H9 (cell line): ENCODE measurements around the gene PIK3R4. TPM values are rescaled to one million over a fixed set of nuclear protein-coding genes. Genes with fewer than 3 reads are reported as not detected.

Source experiments
- DNase-seq: peaks from one replicate; pipeline ENCODE4 v3.0.0-alpha.2; 2017
- H2AFZ ChIP-seq: one replicate; pipeline ENCODE4 v1.6.1; 2013; ENCODE audit warnings: mild to moderate bottlenecking, low read length, control low read depth, moderate library complexity
- H2AK5ac ChIP-seq: 2 replicates; pipeline ENCODE4 v1.6.1; 2013; ENCODE audit warnings: low read length, control low read depth, mixed read lengths; ENCODE audit not compliant: insufficient read length
- H2BK120ac ChIP-seq: one replicate; pipeline ENCODE4 v1.6.1; 2013; ENCODE audit warnings: low read depth, mild to moderate bottlenecking, low read length, control low read depth, inconsistent platforms; ENCODE audit not compliant: poor library complexity, severe bottlenecking
- H2BK12ac ChIP-seq: 2 replicates; pipeline ENCODE4 v1.6.1; 2013; ENCODE audit warnings: low read length, control low read depth, mixed read lengths, low read depth; ENCODE audit not compliant: insufficient read length
- H2BK15ac ChIP-seq: 2 replicates; pipeline ENCODE4 v1.6.1; 2013; ENCODE audit warnings: low read depth, low read length, control low read depth
- H2BK20ac ChIP-seq: one replicate; pipeline ENCODE4 v1.6.1; 2013; ENCODE audit warnings: low read depth, mild to moderate bottlenecking, low read length, control low read depth, inconsistent platforms; ENCODE audit not compliant: poor library complexity, severe bottlenecking
- H2BK5ac ChIP-seq: 2 replicates; pipeline ENCODE4 v1.6.1; 2013; ENCODE audit warnings: low read length, control low read depth, mixed read lengths; ENCODE audit not compliant: insufficient read length
- H3K14ac ChIP-seq: 2 replicates; pipeline ENCODE4 v1.6.1; 2013; ENCODE audit warnings: low read length, control low read depth; ENCODE audit not compliant: insufficient read depth
- H3K18ac ChIP-seq: 2 replicates; pipeline ENCODE4 v1.6.1; 2013; ENCODE audit warnings: low read depth, mild to moderate bottlenecking, mixed read lengths, low read length, control low read depth; ENCODE audit not compliant: insufficient read length
- H3K23ac ChIP-seq: 2 replicates; pipeline ENCODE4 v1.6.1; 2013; ENCODE audit warnings: low read length, control low read depth, mixed read lengths, low read depth; ENCODE audit not compliant: insufficient read length
- H3K23me2 ChIP-seq: 2 replicates; pipeline ENCODE4 v1.6.1; 2013; ENCODE audit warnings: low read depth, mild to moderate bottlenecking, mixed read lengths, low read length, control low read depth; ENCODE audit not compliant: insufficient read length, poor library complexity, severe bottlenecking
- H3K27ac ChIP-seq: 2 replicates; pipeline ENCODE4 v1.5.1; 2013; ENCODE audit warnings: low read length, control low read depth, mixed read lengths, low read depth; ENCODE audit not compliant: insufficient read length
- H3K27me3 ChIP-seq: 2 replicates; pipeline ENCODE4 v1.6.1; 2013; ENCODE audit warnings: low read length, control low read depth, inconsistent platforms; ENCODE audit not compliant: insufficient read depth
- H3K4ac ChIP-seq: 2 replicates; pipeline ENCODE4 v1.6.1; 2013; ENCODE audit warnings: low read depth, mild to moderate bottlenecking, control low read depth, inconsistent platforms, low read length, moderate library complexity
- H3K4me1 ChIP-seq: 2 replicates; pipeline ENCODE4 v1.6.1; 2013; ENCODE audit warnings: low read length, control low read depth, inconsistent platforms; ENCODE audit not compliant: insufficient read depth
- H3K4me2 ChIP-seq: 2 replicates; pipeline ENCODE4 v1.6.1; 2013; ENCODE audit warnings: low read length, control low read depth, mixed read lengths; ENCODE audit not compliant: insufficient read length, insufficient read depth
- H3K56ac ChIP-seq: 2 replicates; pipeline ENCODE4 v1.6.1; 2013; ENCODE audit warnings: low read depth, mild to moderate bottlenecking, mixed read lengths, low read length, control low read depth; ENCODE audit not compliant: insufficient read length
- H3K79me1 ChIP-seq: 2 replicates; pipeline ENCODE4 v1.6.1; 2013; ENCODE audit warnings: low read depth, mild to moderate bottlenecking, moderate library complexity, low read length, control low read depth, inconsistent platforms; ENCODE audit not compliant: insufficient read depth, poor library complexity, severe bottlenecking
- H3K79me2 ChIP-seq: 2 replicates; pipeline ENCODE4 v1.6.1; 2013; ENCODE audit warnings: low read length, control low read depth, inconsistent platforms; ENCODE audit not compliant: insufficient read depth
- H3K9ac ChIP-seq: 2 replicates; pipeline ENCODE4 v1.6.1; 2013; ENCODE audit warnings: low read length, control low read depth, mixed read lengths; ENCODE audit not compliant: insufficient read length; ENCODE audit errors: extremely low read depth
- H3K9me3 ChIP-seq: one replicate; pipeline ENCODE4 v1.6.1; 2013; ENCODE audit warnings: low read depth, low read length, inconsistent platforms; ENCODE audit not compliant: control insufficient read depth
- H3T11ph ChIP-seq: one replicate; pipeline ENCODE4 v1.6.1; 2013; ENCODE audit warnings: mild to moderate bottlenecking, low read length, control low read depth, inconsistent platforms
- H4K20me1 ChIP-seq: one replicate; pipeline ENCODE4 v1.6.1; 2013; ENCODE audit not compliant: control insufficient read depth, insufficient read length, insufficient read depth
- H4K5ac ChIP-seq: 2 replicates; pipeline ENCODE4 v1.6.1; 2013; ENCODE audit warnings: low read depth, mild to moderate bottlenecking, mixed read lengths, low read length, control low read depth; ENCODE audit not compliant: insufficient read length
- H4K8ac ChIP-seq: replicated peaks from 2 replicates; pipeline ENCODE4 v1.6.1; 2013; ENCODE audit warnings: low read length, control low read depth, mixed read lengths, low read depth; ENCODE audit not compliant: insufficient read length
- H4K91ac ChIP-seq: 2 replicates; pipeline ENCODE4 v1.6.1; 2013; ENCODE audit warnings: low read depth, mild to moderate bottlenecking, moderate library complexity, mixed read lengths, low read length, control low read depth; ENCODE audit not compliant: insufficient read length
- H3K27ac Mint-ChIP-seq, 3 experiments: 2 replicates in 2 of 3; 3 replicates in 1 of 3; pipeline ENCODE4 v1.8.0; 2020 to 2021; ENCODE audit warnings: mixed read lengths in 3 of 3, mild to moderate bottlenecking in 1 of 3, moderate library complexity in 1 of 3
- H3K27me3 Mint-ChIP-seq: 2 replicates; pipeline ENCODE4 v1.8.0; 2021; ENCODE audit warnings: low read depth, mild to moderate bottlenecking, moderate library complexity, mixed read lengths
- H3K36me3 Mint-ChIP-seq, 3 experiments: 2 replicates in 2 of 3; 3 replicates in 1 of 3; pipeline ENCODE4 v1.8.0; 2020 to 2021; ENCODE audit warnings: low read depth in 3 of 3, mixed read lengths in 3 of 3; ENCODE audit not compliant: insufficient read depth in 1 of 3
- H3K4me1 Mint-ChIP-seq, 2 experiments: 2 replicates each; pipeline ENCODE4 v1.8.0; 2020; ENCODE audit warnings: mixed read lengths in 2 of 2
- H3K4me3 Mint-ChIP-seq, 2 experiments: 2 replicates in 1 of 2; 3 replicates in 1 of 2; pipeline ENCODE4 v1.8.0; 2020 to 2021; ENCODE audit warnings: mild to moderate bottlenecking in 2 of 2, mixed read lengths in 2 of 2, moderate library complexity in 1 of 2
- H3K9me3 Mint-ChIP-seq, 2 experiments: 2 replicates in 1 of 2; 3 replicates in 1 of 2; pipeline ENCODE4 v1.8.0; 2020; ENCODE audit warnings: mild to moderate bottlenecking in 2 of 2, mixed read lengths in 2 of 2, moderate library complexity in 1 of 2
- CTCF ChIP-seq: fragments of 200-600 bp; sonication (generic); conservative IDR thresholded peaks from 3 replicates; pipeline ENCODE4 v1.8.0; 2021; ENCODE audit warnings: antibody characterized with exemption, mild to moderate bottlenecking
- WGBS: extraction: QIAGEN DNeasy Blood & Tissue Kit; methylation state at CpG from one replicate; pipeline ENCODE4 v1.1.7; 2013; ENCODE audit warnings: missing lambda C conversion rate, low lambda C conversion rate, mixed read lengths; ENCODE audit not compliant: insufficient read length; ENCODE audit errors: extremely low coverage; 5-methylcytosine and 5-hydroxymethylcytosine counted together
- total RNA-seq: library from RNA; stranded (reverse); gene quantifications from 2 replicates; pipeline ENCODE4 v1.2.1, GENCODE V29; 2021

The PIK3R4 gene
- total RNA-seq, 1 experiment from 2014 or later: 28.6 TPM

- Histone ChIP-seq H3K27me3 (no peaks in the 10 kb centered on the region), H2BK20ac (no peak overlapping the region)
- WGBS: no CpG with 5 or more reads among the region's 2 CpGs
Measured at GRCh38 chr3:130648293-130648692, 98.3 kb downstream of the PIK3R4 start.

More at GRCh38 chr3:130648293-130648692, 98.3 kb downstream of the PIK3R4 start:
- Histone ChIP-seq H3K4me2 (no peak overlapping the region), H3K9me3 (no peaks in the 10 kb centered on the region), H3K4me1 (no peaks in the 10 kb centered on the region), H4K5ac (no peak overlapping the region), H3K27ac (no peak overlapping the region), H3K79me2 (no peaks in the 10 kb centered on the region), H3K4ac (no peak overlapping the region), H3K23me2 (no peaks in the 10 kb centered on the region), H2BK120ac (no peak overlapping the region), H4K20me1 (no peaks in the 10 kb centered on the region), H3K56ac (no peak overlapping the region), H2AK5ac (no peak overlapping the region), H3K18ac (no peak overlapping the region), H2AFZ (no peak overlapping the region), H3K23ac (no peak overlapping the region), H2BK5ac (no peak overlapping the region), H3K9ac (no peak overlapping the region), H4K91ac (no peak overlapping the region), H3T11ph (no peak overlapping the region), H2BK15ac (no peak overlapping the region), H2BK12ac (no peak overlapping the region), H4K8ac (no peak overlapping the region), H3K79me1 (no peaks in the 10 kb centered on the region), H3K14ac (no peak overlapping the region)
- no peaks in the 10 kb centered on the region for H3K36me3 Mint-ChIP-seq
- H3K4me3 Mint-ChIP-seq: no peak overlapping the region
- no peaks in the 10 kb centered on the region for H3K4me1 Mint-ChIP-seq
- no peaks in the 10 kb centered on the region for H3K9me3 Mint-ChIP-seq
- H3K27ac Mint-ChIP-seq: no peak overlapping the region
- no peak for DNase-seq
- no peak for TF ChIP-seq CTCF
- H3K27me3 Mint-ChIP-seq: no peaks in the 10 kb centered on the region; the same call in 1 of the 2 replicates
